Smooth muscle cell (in vitro differentiated cells): ENCODE results near the gene TAF4B. TPM values are rescaled to one million over a fixed set of nuclear protein-coding genes. Genes with fewer than 3 reads are reported as not detected.

Source experiments
- DNase-seq: peaks from one replicate; lab custom pipeline; 2025; ENCODE audit not compliant: unreplicated experiment; lab: John Stamatoyannopoulos, UW
- H2AFZ ChIP-seq: fragments of 200-600 bp; sonication (generic); 2 replicates; pipeline ENCODE4 v1.6.0; 2016; ENCODE audit warnings: antibody characterized with exemption, low read depth, mild to moderate bottlenecking
- H3F3A ChIP-seq: fragments of 200-600 bp; sonication (generic); 2 replicates; pipeline ENCODE4 v1.6.0; 2017; ENCODE audit warnings: antibody characterized with exemption, low read depth
- H3K27ac ChIP-seq: fragments of 200-600 bp; sonication (generic); 2 replicates; pipeline ENCODE4 v1.5.1; 2016; ENCODE audit warnings: low read depth, mild to moderate bottlenecking
- H3K27me3 ChIP-seq: fragments of 200-600 bp; sonication (generic); 2 replicates; pipeline ENCODE4 v1.6.1; 2016; ENCODE audit warnings: low read depth, mild to moderate bottlenecking
- H3K36me3 ChIP-seq: fragments of 200-600 bp; sonication (generic); 2 replicates; pipeline ENCODE4 v1.5.1; 2016; ENCODE audit warnings: low read depth
- H3K4me1 ChIP-seq: fragments of 200-600 bp; sonication (generic); 2 replicates; pipeline ENCODE4 v1.5.1; 2016; ENCODE audit warnings: low read depth
- H3K4me2 ChIP-seq: fragments of 200-600 bp; sonication (generic); 2 replicates; pipeline ENCODE4 v1.6.0; 2016; ENCODE audit warnings: mild to moderate bottlenecking
- H3K4me3 ChIP-seq: fragments of 200-600 bp; sonication (generic); 2 replicates; pipeline ENCODE4 v1.5.1; 2016; ENCODE audit warnings: mild to moderate bottlenecking
- H3K79me2 ChIP-seq: fragments of 200-600 bp; sonication (generic); 2 replicates; pipeline ENCODE4 v1.6.0; 2016; ENCODE audit warnings: low read depth, mild to moderate bottlenecking
- H3K9ac ChIP-seq: fragments of 200-600 bp; sonication (generic); 2 replicates; pipeline ENCODE4 v1.6.0; 2016; ENCODE audit warnings: low read depth
- H3K9me3 ChIP-seq: fragments of 200-600 bp; sonication (generic); replicated peaks from 2 replicates; pipeline ENCODE4 v1.5.1; 2016; ENCODE audit warnings: low read depth
- H4K20me1 ChIP-seq: fragments of 200-600 bp; sonication (generic); 2 replicates; pipeline ENCODE4 v1.6.0; 2016; ENCODE audit warnings: low read depth
- WGBS: methylation state at CpG from one replicate; pipeline ENCODE4 v1.1.7; 2016; ENCODE audit warnings: low lambda C conversion rate; 5-methylcytosine and 5-hydroxymethylcytosine counted together
- polyA plus RNA-seq: library from polyadenylated mRNA; unstranded; fragments of >200 nt; fragmentation: Nextera tagmentation; extraction: Ambion mirVana; gene quantifications from 2 replicates; pipeline ENCODE4 v1.2.1, GENCODE V29; 2016
- total RNA-seq: library from RNA; depleted of rRNA; stranded (reverse); fragments of >200 nt; gene quantifications from 2 replicates; pipeline ENCODE4 v1.2.3, GENCODE V29; 2014
- TF ChIP-seq, protein P1 (sequence below): fragments of 200-600 bp; sonication (generic); IDR thresholded peaks from 2 replicates; pipeline ENCODE4 v1.5.1; 2017; ENCODE audit warnings: borderline replicate concordance, mild to moderate bottlenecking, antibody characterized with exemption; ENCODE audit not compliant: insufficient read depth, poor library complexity, severe bottlenecking

Gene TAF4B
- total and polyA plus RNA-seq, 2 experiments from 2014 or later = 1.6 to 2.7 TPM

- Histone ChIP-seq H3K4me3 (no peak overlapping the region), H3K9ac (no peak overlapping the region), H3K27ac (no peak overlapping the region), H3K36me3 (no peaks in the 10 kb centered on the region), H2AFZ (no peak overlapping the region), H3K27me3 (no peaks in the 10 kb centered on the region), H3K4me1 (no peaks in the 10 kb centered on the region), H3K4me2 (no peak overlapping the region), H3K9me3 (no peaks in the 10 kb centered on the region), H4K20me1 (no peaks in the 10 kb centered on the region), H3F3A (no peaks in the 10 kb centered on the region), H3K79me2 (no peaks in the 10 kb centered on the region)
- no peak for DNase-seq
- TF ChIP-seq, protein P1, sequence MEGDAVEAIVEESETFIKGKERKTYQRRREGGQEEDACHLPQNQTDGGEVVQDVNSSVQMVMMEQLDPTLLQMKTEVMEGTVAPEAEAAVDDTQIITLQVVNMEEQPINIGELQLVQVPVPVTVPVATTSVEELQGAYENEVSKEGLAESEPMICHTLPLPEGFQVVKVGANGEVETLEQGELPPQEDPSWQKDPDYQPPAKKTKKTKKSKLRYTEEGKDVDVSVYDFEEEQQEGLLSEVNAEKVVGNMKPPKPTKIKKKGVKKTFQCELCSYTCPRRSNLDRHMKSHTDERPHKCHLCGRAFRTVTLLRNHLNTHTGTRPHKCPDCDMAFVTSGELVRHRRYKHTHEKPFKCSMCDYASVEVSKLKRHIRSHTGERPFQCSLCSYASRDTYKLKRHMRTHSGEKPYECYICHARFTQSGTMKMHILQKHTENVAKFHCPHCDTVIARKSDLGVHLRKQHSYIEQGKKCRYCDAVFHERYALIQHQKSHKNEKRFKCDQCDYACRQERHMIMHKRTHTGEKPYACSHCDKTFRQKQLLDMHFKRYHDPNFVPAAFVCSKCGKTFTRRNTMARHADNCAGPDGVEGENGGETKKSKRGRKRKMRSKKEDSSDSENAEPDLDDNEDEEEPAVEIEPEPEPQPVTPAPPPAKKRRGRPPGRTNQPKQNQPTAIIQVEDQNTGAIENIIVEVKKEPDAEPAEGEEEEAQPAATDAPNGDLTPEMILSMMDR = no peak
- 58% methylated on average over 3 of the region's 3 CpGs for WGBS
Measured at GRCh38 chr18:26327062-26327461, 100.8 kb downstream of the TAF4B start.

- no peaks in the 10 kb centered on the region for H3K27me3 ChIP-seq
- no peaks in the 10 kb centered on the region for H3K36me3 ChIP-seq
- TF ChIP-seq, protein P1 = no peak
- H4K20me1 ChIP-seq = no peaks in the 10 kb centered on the region
- no peak overlapping the region for H2AFZ ChIP-seq
- H3K27ac ChIP-seq = no peak overlapping the region
- H3K4me3 ChIP-seq = no peak overlapping the region
- no peaks in the 10 kb centered on the region for H3K79me2 ChIP-seq
- no peak overlapping the region for H3K4me2 ChIP-seq
- H3K9me3 ChIP-seq = no peaks in the 10 kb centered on the region
- H3F3A ChIP-seq = peaks cover 5% of the 10 kb centered on the region
- peaks cover 8% of the 10 kb centered on the region for H3K4me1 ChIP-seq
- no peak overlapping the region for H3K9ac ChIP-seq
- no peak for DNase-seq
- 91% methylated on average over 1 of the region's 1 CpG for WGBS
Measured at GRCh38 chr18:26332991-26333390, 106.7 kb downstream of the TAF4B start.

DNA sequence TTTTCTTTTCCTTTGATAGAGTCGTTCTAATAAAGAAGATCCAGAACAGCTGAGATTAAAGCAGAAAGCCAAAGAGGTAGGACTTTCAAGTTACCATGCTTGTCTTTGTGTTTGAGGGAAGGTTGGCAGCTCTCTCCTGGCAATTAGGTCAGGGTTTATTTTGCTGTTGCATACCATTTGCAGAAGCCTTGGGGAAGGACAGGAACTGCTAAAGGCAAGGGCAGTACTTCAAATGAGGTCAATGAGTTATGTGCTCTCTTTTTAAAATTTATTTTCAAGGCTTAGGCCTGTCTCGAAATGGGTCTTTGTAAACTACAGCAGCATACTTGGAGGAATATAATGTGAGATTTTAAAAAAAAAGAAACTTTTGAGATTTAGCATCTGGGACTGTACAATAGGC is 108.9 kb downstream of the TAF4B start:
- Histone ChIP-seq H3K36me3 (no peaks in the 10 kb centered on the region), H3K79me2 (no peaks in the 10 kb centered on the region), H4K20me1 (no peaks in the 10 kb centered on the region), H3K9me3 (no peaks in the 10 kb centered on the region), H3F3A (peaks cover 5% of the 10 kb centered on the region), H3K4me1 (peaks cover 8% of the 10 kb centered on the region), H3K9ac (peak overlapping the region; percentile 10), H3K4me2 (peak overlapping the region; percentile 9), H3K27me3 (no peaks in the 10 kb centered on the region), H2AFZ (peak overlapping the region; percentile 14), H3K4me3 (no peak overlapping the region), H3K27ac (peak overlapping the region; percentile 61)
- TF ChIP-seq, protein P1 = no peak
- DNase-seq = no peak
- 72% methylated on average over 2 of the region's 2 CpGs for WGBS
